GM12873 (cell line): ENCODE measurements around the gene ELL2.

Source experiments
- CTCF ChIP-seq: IDR thresholded peaks from 2 replicates; pipeline ENCODE4 v1.5.1; 2012; ENCODE audit warnings: low read depth, mild to moderate bottlenecking, moderate library complexity, low read length, control low read depth; ENCODE audit not compliant: insufficient read depth; ENCODE audit errors: missing control alignments

ELL2 gene

GRCh38 chr5:95928724-95929253 lies 32.9 kb downstream of the ELL2 start:
- TF ChIP-seq CTCF = no peak

GRCh38 chr5:95927927-95928723 lies 33.5 kb downstream of the ELL2 start:
- TF ChIP-seq CTCF = no peak

- no peak for TF ChIP-seq CTCF
Observed at GRCh38 chr5:95925939-95926338, 35.7 kb downstream of the ELL2 start.

GRCh38 chr5:95925378-95925744 lies 36.3 kb downstream of the ELL2 start:
- no peak for TF ChIP-seq CTCF

- TF ChIP-seq CTCF = no peak
Observed at GRCh38 chr5:95924720-95925377, 36.8 kb downstream of the ELL2 start.

- TF ChIP-seq CTCF = no peak
Observed at GRCh38 chr5:95923918-95924544, 37.6 kb downstream of the ELL2 start.

GRCh38 chr5:95922798-95923197 lies 38.9 kb downstream of the ELL2 start:
- no peak for TF ChIP-seq CTCF
